Measurements from ENCODE around the gene SP7. TPM values are rescaled to one million over a fixed set of nuclear protein-coding genes. Genes with fewer than 3 reads are reported as not detected.

Gene SP7
- total and polyA plus RNA-seq, 2 experiments from 2014 or later: 0.17 TPM; not detected in 1

DNA sequence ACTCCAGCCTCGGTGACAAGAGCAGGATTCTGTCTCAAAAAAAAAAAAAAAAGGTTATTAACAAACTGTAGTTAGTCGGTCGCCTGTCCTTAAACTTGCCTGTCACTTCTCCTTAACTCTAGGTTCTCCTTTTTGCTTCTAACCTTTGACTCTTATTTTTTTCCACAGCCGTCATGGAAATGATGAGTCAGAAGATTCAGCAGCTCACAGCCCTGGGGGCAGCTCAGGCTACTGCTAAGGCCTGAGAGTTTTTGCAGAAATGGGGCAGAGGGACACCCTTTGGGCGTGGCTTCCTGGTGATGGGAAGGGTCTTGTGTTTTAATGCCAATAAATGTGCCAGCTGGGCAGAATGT is 37.1 kb downstream of the SP7 start:
- peak overlapping the region; percentile 89 for H3K4me3 Mint-ChIP-seq
- H3K9me2 ChIP-seq (ENCODE audit: insufficient read depth): no peaks in the 10 kb centered on the region
- peaks cover 38% of the 10 kb centered on the region for H3K79me2 ChIP-seq (replicated peaks; ENCODE audit: insufficient read depth)
- no peaks in the 10 kb centered on the region for H3K27me3 ChIP-seq (ENCODE audit: insufficient read depth)
- TF ChIP-seq CREB1 (CRISPR knock-in tag; IDR thresholded peaks at IDR 0.05; ENCODE audit: low read depth): no peak
- no peak for TF ChIP-seq POLR2AphosphoS5 (IDR thresholded peaks at IDR 0.05; ENCODE audit: low read depth)
- TF ChIP-seq EZH2phosphoT487 (IDR thresholded peaks at IDR 0.05; ENCODE audit: unreplicated experiment): no peak
- no peak for TF ChIP-seq STAT1 (IDR thresholded peaks at IDR 0.05; ENCODE audit: unreplicated experiment)
- no peak for TF ChIP-seq EZH2 (IDR thresholded peaks at IDR 0.05; ENCODE audit: low read depth, unreplicated experiment)
- TF ChIP-seq JUNB (IDR thresholded peaks at IDR 0.05; ENCODE audit: unreplicated experiment): no peak
- TF ChIP-seq, protein P1, sequence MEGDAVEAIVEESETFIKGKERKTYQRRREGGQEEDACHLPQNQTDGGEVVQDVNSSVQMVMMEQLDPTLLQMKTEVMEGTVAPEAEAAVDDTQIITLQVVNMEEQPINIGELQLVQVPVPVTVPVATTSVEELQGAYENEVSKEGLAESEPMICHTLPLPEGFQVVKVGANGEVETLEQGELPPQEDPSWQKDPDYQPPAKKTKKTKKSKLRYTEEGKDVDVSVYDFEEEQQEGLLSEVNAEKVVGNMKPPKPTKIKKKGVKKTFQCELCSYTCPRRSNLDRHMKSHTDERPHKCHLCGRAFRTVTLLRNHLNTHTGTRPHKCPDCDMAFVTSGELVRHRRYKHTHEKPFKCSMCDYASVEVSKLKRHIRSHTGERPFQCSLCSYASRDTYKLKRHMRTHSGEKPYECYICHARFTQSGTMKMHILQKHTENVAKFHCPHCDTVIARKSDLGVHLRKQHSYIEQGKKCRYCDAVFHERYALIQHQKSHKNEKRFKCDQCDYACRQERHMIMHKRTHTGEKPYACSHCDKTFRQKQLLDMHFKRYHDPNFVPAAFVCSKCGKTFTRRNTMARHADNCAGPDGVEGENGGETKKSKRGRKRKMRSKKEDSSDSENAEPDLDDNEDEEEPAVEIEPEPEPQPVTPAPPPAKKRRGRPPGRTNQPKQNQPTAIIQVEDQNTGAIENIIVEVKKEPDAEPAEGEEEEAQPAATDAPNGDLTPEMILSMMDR (conservative IDR thresholded peaks at IDR 0.05; ENCODE audit: low read depth in 2 of 2): no peak
- TF ChIP-seq, protein P2, sequence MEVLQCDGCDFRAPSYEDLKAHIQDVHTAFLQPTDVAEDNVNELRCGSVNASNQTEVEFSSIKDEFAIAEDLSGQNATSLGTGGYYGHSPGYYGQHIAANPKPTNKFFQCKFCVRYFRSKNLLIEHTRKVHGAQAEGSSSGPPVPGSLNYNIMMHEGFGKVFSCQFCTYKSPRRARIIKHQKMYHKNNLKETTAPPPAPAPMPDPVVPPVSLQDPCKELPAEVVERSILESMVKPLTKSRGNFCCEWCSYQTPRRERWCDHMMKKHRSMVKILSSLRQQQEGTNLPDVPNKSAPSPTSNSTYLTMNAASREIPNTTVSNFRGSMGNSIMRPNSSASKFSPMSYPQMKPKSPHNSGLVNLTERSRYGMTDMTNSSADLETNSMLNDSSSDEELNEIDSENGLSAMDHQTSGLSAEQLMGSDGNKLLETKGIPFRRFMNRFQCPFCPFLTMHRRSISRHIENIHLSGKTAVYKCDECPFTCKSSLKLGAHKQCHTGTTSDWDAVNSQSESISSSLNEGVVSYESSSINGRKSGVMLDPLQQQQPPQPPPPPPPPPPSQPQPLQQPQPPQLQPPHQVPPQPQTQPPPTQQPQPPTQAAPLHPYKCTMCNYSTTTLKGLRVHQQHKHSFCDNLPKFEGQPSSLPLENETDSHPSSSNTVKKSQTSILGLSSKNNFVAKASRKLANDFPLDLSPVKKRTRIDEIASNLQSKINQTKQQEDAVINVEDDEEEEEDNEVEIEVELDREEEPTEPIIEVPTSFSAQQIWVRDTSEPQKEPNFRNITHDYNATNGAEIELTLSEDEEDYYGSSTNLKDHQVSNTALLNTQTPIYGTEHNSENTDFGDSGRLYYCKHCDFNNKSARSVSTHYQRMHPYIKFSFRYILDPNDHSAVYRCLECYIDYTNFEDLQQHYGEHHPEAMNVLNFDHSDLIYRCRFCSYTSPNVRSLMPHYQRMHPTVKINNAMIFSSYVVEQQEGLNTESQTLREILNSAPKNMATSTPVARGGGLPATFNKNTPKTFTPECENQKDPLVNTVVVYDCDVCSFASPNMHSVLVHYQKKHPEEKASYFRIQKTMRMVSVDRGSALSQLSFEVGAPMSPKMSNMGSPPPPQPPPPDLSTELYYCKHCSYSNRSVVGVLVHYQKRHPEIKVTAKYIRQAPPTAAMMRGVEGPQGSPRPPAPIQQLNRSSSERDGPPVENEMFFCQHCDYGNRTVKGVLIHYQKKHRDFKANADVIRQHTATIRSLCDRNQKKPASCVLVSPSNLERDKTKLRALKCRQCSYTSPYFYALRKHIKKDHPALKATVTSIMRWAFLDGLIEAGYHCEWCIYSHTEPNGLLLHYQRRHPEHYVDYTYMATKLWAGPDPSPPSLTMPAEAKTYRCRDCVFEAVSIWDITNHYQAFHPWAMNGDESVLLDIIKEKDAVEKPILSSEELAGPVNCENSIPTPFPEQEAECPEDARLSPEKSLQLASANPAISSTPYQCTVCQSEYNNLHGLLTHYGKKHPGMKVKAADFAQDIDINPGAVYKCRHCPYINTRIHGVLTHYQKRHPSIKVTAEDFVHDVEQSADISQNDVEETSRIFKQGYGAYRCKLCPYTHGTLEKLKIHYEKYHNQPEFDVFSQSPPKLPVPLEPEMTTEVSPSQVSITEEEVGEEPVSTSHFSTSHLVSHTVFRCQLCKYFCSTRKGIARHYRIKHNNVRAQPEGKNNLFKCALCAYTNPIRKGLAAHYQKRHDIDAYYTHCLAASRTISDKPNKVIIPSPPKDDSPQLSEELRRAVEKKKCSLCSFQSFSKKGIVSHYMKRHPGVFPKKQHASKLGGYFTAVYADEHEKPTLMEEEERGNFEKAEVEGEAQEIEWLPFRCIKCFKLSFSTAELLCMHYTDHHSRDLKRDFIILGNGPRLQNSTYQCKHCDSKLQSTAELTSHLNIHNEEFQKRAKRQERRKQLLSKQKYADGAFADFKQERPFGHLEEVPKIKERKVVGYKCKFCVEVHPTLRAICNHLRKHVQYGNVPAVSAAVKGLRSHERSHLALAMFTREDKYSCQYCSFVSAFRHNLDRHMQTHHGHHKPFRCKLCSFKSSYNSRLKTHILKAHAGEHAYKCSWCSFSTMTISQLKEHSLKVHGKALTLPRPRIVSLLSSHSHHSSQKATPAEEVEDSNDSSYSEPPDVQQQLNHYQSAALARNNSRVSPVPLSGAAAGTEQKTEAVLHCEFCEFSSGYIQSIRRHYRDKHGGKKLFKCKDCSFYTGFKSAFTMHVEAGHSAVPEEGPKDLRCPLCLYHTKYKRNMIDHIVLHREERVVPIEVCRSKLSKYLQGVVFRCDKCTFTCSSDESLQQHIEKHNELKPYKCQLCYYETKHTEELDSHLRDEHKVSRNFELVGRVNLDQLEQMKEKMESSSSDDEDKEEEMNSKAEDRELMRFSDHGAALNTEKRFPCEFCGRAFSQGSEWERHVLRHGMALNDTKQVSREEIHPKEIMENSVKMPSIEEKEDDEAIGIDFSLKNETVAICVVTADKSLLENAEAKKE (CRISPR knock-in tag; IDR thresholded peaks at IDR 0.05): no peak
- TF ChIP-seq, protein P3, sequence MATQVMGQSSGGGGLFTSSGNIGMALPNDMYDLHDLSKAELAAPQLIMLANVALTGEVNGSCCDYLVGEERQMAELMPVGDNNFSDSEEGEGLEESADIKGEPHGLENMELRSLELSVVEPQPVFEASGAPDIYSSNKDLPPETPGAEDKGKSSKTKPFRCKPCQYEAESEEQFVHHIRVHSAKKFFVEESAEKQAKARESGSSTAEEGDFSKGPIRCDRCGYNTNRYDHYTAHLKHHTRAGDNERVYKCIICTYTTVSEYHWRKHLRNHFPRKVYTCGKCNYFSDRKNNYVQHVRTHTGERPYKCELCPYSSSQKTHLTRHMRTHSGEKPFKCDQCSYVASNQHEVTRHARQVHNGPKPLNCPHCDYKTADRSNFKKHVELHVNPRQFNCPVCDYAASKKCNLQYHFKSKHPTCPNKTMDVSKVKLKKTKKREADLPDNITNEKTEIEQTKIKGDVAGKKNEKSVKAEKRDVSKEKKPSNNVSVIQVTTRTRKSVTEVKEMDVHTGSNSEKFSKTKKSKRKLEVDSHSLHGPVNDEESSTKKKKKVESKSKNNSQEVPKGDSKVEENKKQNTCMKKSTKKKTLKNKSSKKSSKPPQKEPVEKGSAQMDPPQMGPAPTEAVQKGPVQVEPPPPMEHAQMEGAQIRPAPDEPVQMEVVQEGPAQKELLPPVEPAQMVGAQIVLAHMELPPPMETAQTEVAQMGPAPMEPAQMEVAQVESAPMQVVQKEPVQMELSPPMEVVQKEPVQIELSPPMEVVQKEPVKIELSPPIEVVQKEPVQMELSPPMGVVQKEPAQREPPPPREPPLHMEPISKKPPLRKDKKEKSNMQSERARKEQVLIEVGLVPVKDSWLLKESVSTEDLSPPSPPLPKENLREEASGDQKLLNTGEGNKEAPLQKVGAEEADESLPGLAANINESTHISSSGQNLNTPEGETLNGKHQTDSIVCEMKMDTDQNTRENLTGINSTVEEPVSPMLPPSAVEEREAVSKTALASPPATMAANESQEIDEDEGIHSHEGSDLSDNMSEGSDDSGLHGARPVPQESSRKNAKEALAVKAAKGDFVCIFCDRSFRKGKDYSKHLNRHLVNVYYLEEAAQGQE (IDR thresholded peaks at IDR 0.05; ENCODE audit: unreplicated experiment): no peak
- TF ChIP-seq, protein P4, sequence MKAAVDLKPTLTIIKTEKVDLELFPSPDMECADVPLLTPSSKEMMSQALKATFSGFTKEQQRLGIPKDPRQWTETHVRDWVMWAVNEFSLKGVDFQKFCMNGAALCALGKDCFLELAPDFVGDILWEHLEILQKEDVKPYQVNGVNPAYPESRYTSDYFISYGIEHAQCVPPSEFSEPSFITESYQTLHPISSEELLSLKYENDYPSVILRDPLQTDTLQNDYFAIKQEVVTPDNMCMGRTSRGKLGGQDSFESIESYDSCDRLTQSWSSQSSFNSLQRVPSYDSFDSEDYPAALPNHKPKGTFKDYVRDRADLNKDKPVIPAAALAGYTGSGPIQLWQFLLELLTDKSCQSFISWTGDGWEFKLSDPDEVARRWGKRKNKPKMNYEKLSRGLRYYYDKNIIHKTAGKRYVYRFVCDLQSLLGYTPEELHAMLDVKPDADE (IDR thresholded peaks at IDR 0.05): no peak
- no peak for TF ChIP-seq ZNF114 (CRISPR knock-in tag; IDR thresholded peaks at IDR 0.05)
- no peak for TF ChIP-seq NANOG (IDR thresholded peaks at IDR 0.05; ENCODE audit: borderline replicate concordance)
- TF ChIP-seq ZNF331 (CRISPR knock-in tag; IDR thresholded peaks at IDR 0.05; ENCODE audit: low read depth): no peak
- H3K4me3 ChIP-seq: peak overlapping the region; percentile 97
- DNase-seq (ENCODE audit: low spot score) (no peak), ATAC-seq (no peak)
- H3K9me3 Mint-ChIP-seq: no peaks in the 10 kb centered on the region; the same call in 2 of the 3 replicates
- peaks cover 25% of the 10 kb centered on the region for H3K4me1 Mint-ChIP-seq
- peaks cover 55% of the 10 kb centered on the region for H3K36me3 Mint-ChIP-seq (ENCODE audit: low read depth)
- peaks cover 12% of the 10 kb centered on the region; the same call in 1 of the 2 replicates for H3K36me3 ChIP-seq (ENCODE audit: insufficient read depth)
- peak overlapping the region; percentile 90 for H3K27ac Mint-ChIP-seq
- peaks cover 11% of the 10 kb centered on the region for H3K27me3 Mint-ChIP-seq (ENCODE audit: insufficient read depth, low read depth, poor library complexity)
- peak overlapping the region; percentile 83 for H3K27ac ChIP-seq (ENCODE audit: low read depth)
- H3F3A ChIP-seq (replicated peaks; ENCODE audit: low read depth): peaks cover 47% of the 10 kb centered on the region
- peak overlapping the region; percentile 99 for H3K4me2 ChIP-seq
- no peaks in the 10 kb centered on the region; the same call in 1 of the 2 replicates for H4K20me1 ChIP-seq (replicated peaks; ENCODE audit: insufficient read depth)
- no peak overlapping the region for H2AFZ ChIP-seq
- peaks cover 14% of the 10 kb centered on the region; the same call in 1 of the 2 replicates for H3K4me1 ChIP-seq (ENCODE audit: insufficient read depth)
